DOHH2 (cell line): ENCODE measurements around the gene ST7.

Experiments
- H3F3A ChIP-seq: fragments of 200-600 bp; sonication (generic), shearing (Covaris generic); 2 replicates; pipeline ENCODE4 v1.6.0; 2016; ENCODE audit warnings: antibody characterized with exemption, mild to moderate bottlenecking; ENCODE audit not compliant: control insufficient read depth, insufficient read depth
- H3K27ac ChIP-seq: fragments of 200-600 bp; sonication (generic); 2 replicates; pipeline ENCODE4 v1.5.1; 2014; ENCODE audit warnings: low read depth, mild to moderate bottlenecking, low read length, moderate library complexity
- H3K27me3 ChIP-seq: fragments of 200-600 bp; sonication (generic); 2 replicates; pipeline ENCODE4 v1.6.1; 2014; ENCODE audit warnings: mild to moderate bottlenecking, low read length, mixed read lengths; ENCODE audit not compliant: control insufficient read depth
- H3K36me3 ChIP-seq: fragments of 200-600 bp; sonication (generic); 2 replicates; pipeline ENCODE4 v1.6.1; 2014; ENCODE audit warnings: mild to moderate bottlenecking, low read length, moderate library complexity, mixed read lengths; ENCODE audit not compliant: control insufficient read depth
- H3K4me1 ChIP-seq: fragments of 200-600 bp; sonication (generic); 2 replicates; pipeline ENCODE4 v1.6.1; 2014; ENCODE audit warnings: mild to moderate bottlenecking, low read length, mixed read lengths; ENCODE audit not compliant: control insufficient read depth
- H3K4me2 ChIP-seq: fragments of 200-600 bp; sonication (generic); 2 replicates; pipeline ENCODE4 v1.6.0; 2014; ENCODE audit warnings: mild to moderate bottlenecking, low read length, moderate library complexity
- H3K4me3 ChIP-seq: fragments of 200-600 bp; sonication (generic); 2 replicates; pipeline ENCODE4 v1.5.1; 2014; ENCODE audit warnings: mild to moderate bottlenecking, low read length, mixed read lengths
- H3K79me2 ChIP-seq: fragments of 200-600 bp; sonication (generic); 2 replicates; pipeline ENCODE4 v1.6.1; 2014; ENCODE audit warnings: mild to moderate bottlenecking, low read length, mixed read lengths; ENCODE audit not compliant: control insufficient read depth
- H3K9me2 ChIP-seq: fragments of 200-600 bp; sonication (generic); replicated peaks from 2 replicates; pipeline ENCODE4 v1.6.1; 2014; ENCODE audit warnings: mild to moderate bottlenecking, low read length, mixed read lengths; ENCODE audit not compliant: control insufficient read depth
- H3K9me3 ChIP-seq: fragments of 200-600 bp; sonication (generic); 2 replicates; pipeline ENCODE4 v1.6.1; 2014; ENCODE audit warnings: antibody characterized with exemption, low read length, mixed read lengths; ENCODE audit not compliant: control insufficient read depth, insufficient read depth
- H4K20me1 ChIP-seq: fragments of 200-600 bp; sonication (generic); 2 replicates; pipeline ENCODE4 v1.6.0; 2014; ENCODE audit warnings: low read depth, mild to moderate bottlenecking, antibody characterized with exemption, low read length, moderate library complexity; ENCODE audit not compliant: control insufficient read depth, insufficient read depth
- EZH2phosphoT487 ChIP-seq: fragments of 200-600 bp; sonication (generic); IDR thresholded peaks from 2 replicates; pipeline ENCODE4 v1.6.1; 2017; ENCODE audit warnings: borderline replicate concordance, mild to moderate bottlenecking, antibody characterized with exemption, low read length, moderate library complexity, mixed read lengths
- TF ChIP-seq, protein P1 (sequence below): fragments of 200-600 bp; sonication (generic); IDR thresholded peaks from one replicate; pipeline ENCODE4 v1.5.1; 2014; ENCODE audit warnings: antibody characterized with exemption, mild to moderate bottlenecking, low read depth, low read length; ENCODE audit not compliant: poor library complexity, severe bottlenecking

The ST7 gene

DNA sequence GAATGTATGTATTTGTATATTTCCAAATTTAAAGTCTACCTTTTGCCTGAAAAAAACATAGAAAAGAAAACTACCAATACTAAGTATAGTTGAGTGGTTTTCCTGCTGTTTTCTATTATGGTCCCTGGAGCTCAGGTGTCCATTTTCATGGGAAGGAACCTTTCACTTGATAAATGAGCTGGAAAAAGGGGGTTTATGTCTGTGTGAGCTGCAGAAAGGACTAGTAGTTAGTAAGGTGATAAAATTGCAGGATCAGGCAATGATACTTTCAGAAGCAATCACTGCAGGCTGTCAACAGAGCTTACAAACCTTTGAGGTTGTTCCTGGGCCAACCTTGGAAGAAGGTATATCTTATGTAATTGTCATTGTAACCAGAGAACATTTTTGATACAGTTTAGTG is 48.0 kb downstream of the ST7 start:
- TF ChIP-seq, protein P1, sequence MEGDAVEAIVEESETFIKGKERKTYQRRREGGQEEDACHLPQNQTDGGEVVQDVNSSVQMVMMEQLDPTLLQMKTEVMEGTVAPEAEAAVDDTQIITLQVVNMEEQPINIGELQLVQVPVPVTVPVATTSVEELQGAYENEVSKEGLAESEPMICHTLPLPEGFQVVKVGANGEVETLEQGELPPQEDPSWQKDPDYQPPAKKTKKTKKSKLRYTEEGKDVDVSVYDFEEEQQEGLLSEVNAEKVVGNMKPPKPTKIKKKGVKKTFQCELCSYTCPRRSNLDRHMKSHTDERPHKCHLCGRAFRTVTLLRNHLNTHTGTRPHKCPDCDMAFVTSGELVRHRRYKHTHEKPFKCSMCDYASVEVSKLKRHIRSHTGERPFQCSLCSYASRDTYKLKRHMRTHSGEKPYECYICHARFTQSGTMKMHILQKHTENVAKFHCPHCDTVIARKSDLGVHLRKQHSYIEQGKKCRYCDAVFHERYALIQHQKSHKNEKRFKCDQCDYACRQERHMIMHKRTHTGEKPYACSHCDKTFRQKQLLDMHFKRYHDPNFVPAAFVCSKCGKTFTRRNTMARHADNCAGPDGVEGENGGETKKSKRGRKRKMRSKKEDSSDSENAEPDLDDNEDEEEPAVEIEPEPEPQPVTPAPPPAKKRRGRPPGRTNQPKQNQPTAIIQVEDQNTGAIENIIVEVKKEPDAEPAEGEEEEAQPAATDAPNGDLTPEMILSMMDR = no peak
- TF ChIP-seq EZH2phosphoT487 = no peak
- no peaks in the 10 kb centered on the region for H3K27me3 ChIP-seq
- no peaks in the 10 kb centered on the region for H4K20me1 ChIP-seq

DNA sequence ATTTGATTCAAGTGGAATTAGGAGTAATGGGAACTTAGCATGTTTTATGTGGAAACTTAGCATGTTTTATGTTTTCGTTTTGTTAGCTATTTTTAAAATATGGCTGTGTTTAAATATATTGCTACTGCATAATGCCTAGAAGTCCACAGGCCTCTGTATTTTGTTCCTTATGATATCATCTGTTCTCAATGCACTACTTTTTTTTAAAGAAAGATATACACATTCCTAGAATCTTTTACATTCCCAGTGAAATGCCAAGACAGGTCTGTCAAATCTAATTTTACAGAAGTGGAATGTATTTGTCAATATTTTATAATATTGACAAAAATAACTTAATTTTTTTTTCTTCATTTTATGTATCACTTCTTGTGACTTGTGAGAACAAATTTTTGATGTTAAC is 51.6 kb downstream of the ST7 start:
- H3K9me2 ChIP-seq = no peaks in the 10 kb centered on the region
- H3K79me2 ChIP-seq = no peaks in the 10 kb centered on the region
- no peak overlapping the region for H3K4me2 ChIP-seq
- H3K27me3 ChIP-seq = no peaks in the 10 kb centered on the region
- H3F3A ChIP-seq = no peaks in the 10 kb centered on the region
- H4K20me1 ChIP-seq = no peaks in the 10 kb centered on the region
- H3K9me3 ChIP-seq = no peaks in the 10 kb centered on the region
- H3K27ac ChIP-seq = no peak overlapping the region
- no peaks in the 10 kb centered on the region for H3K36me3 ChIP-seq
- TF ChIP-seq EZH2phosphoT487 = no peak
- TF ChIP-seq, protein P1 = no peak
- H3K4me1 ChIP-seq = peaks cover 4% of the 10 kb centered on the region
- no peak overlapping the region for H3K4me3 ChIP-seq

More for the DNA sequence above, 48.0 kb downstream of the ST7 start:
- Histone ChIP-seq H3K9me3 (no peaks in the 10 kb centered on the region), H3K4me3 (no peak overlapping the region), H3K9me2 (no peaks in the 10 kb centered on the region), H3K36me3 (no peaks in the 10 kb centered on the region), H3K27ac (no peak overlapping the region), H3F3A (no peaks in the 10 kb centered on the region), H3K4me1 (no peaks in the 10 kb centered on the region), H3K79me2 (no peaks in the 10 kb centered on the region), H3K4me2 (no peak overlapping the region)

DNA sequence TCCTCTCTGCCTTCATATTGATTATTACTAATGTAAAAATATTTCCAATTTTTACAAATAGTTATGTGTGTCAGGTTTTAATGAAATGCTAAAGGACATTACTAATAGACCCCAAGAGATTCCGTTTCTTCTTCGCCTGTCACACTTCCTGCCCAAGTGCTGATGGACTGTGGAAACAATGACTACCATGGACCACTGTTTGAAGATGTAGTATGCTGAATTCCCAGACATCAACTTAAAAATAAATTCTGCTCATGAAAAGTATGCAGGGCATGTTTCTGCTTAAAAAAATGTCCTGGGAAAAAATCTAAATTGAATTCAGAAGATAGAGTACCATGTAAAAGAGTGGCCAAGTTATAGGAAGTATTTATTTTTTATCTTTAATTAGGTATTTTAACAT is 52.1 kb downstream of the ST7 start:
- TF ChIP-seq, protein P1 = no peak
- TF ChIP-seq EZH2phosphoT487 = no peak
- no peaks in the 10 kb centered on the region for H3K9me3 ChIP-seq
- no peaks in the 10 kb centered on the region for H3K36me3 ChIP-seq
- no peak overlapping the region for H3K4me2 ChIP-seq
- no peaks in the 10 kb centered on the region for H3F3A ChIP-seq
- no peak overlapping the region for H3K4me3 ChIP-seq
- H3K9me2 ChIP-seq = no peaks in the 10 kb centered on the region
- H4K20me1 ChIP-seq = no peaks in the 10 kb centered on the region
- no peak overlapping the region for H3K27ac ChIP-seq
- H3K27me3 ChIP-seq = no peaks in the 10 kb centered on the region
- H3K4me1 ChIP-seq = peaks cover 4% of the 10 kb centered on the region
- H3K79me2 ChIP-seq = no peaks in the 10 kb centered on the region
